ENCODE measurements around the gene SCLY.

- TF ChIP-seq OSR1 (CRISPR knock-in tag; IDR thresholded peaks at IDR 0.05) (no peak), TCF4 (CRISPR knock-in tag; IDR thresholded peaks at IDR 0.05; ENCODE audit: borderline replicate concordance) (no peak), CREB5 (CRISPR knock-in tag; IDR thresholded peaks at IDR 0.05; ENCODE audit: low read depth) (no peak), PATZ1 (CRISPR knock-in tag; IDR thresholded peaks at IDR 0.05; ENCODE audit: borderline replicate concordance) (no peak), TSHZ2 (CRISPR knock-in tag; IDR thresholded peaks at IDR 0.05) (no peak), RARB (CRISPR knock-in tag; IDR thresholded peaks at IDR 0.05) (no peak), ARNTL (CRISPR knock-in tag; IDR thresholded peaks at IDR 0.05; ENCODE audit: borderline replicate concordance, low read depth) (no peak)
Measured at GRCh38 chr2:238145851-238146250, 85.0 kb downstream of the SCLY start.

Measured in SK-N-SH treated with all-trans-retinoic acid at 6 μM for 48 hours (cell line).